SK-N-SH (cell line): ENCODE results near the gene ABLIM1. TPM values are rescaled to one million over a fixed set of nuclear protein-coding genes. Genes with fewer than 3 reads are reported as not detected.

Experiments used
- CTCF ChIA-PET: fragments of 300-600, 350-600 bp; formaldehyde crosslinking; extraction: SDS; loops from one replicate; lab custom pipeline; 2021; lab: Yijun Ruan, JAX
- POLR2A ChIA-PET: fragments of 350-600 bp; sonication (Branson Sonifier 250); formaldehyde crosslinking; extraction: SDS; loops from one replicate; lab custom pipeline; 2020; ENCODE audit warnings: antibody characterized with exemption, inconsistent platforms; lab: Yijun Ruan, JAX
- DNase-seq: peaks from one replicate; pipeline ENCODE4 v3.0.0; 2012
- H2AFZ ChIP-seq: fragments of 200-600 bp; sonication (generic); 2 replicates; pipeline ENCODE4 v1.8.1; 2016; ENCODE audit warnings: antibody characterized with exemption, mild to moderate bottlenecking, low read depth
- H3F3A ChIP-seq: fragments of 200-600 bp; sonication (generic); replicated peaks from 2 replicates; pipeline ENCODE3; 2016; ENCODE audit warnings: antibody characterized with exemption, mild to moderate bottlenecking; ENCODE audit not compliant: insufficient read depth
- H3K27ac ChIP-seq, 2 experiments: fragments of 200-500 bp in 1 of 2; fragments of 200-600 bp in 1 of 2; sonication (Bioruptor generic) in 1 of 2; sonication (generic), shearing (Covaris generic) in 1 of 2; 2 replicates each; pipeline versions ENCODE4 v1.5.1 to v1.6.1; 2014 to 2016; ENCODE audit warnings: low read depth in 2 of 2, inconsistent platforms in 1 of 2, low read length in 1 of 2, mild to moderate bottlenecking in 1 of 2, mixed read lengths in 1 of 2
- H3K27me3 ChIP-seq: fragments of 200-600 bp; sonication (generic), shearing (Covaris generic); 2 replicates; pipeline ENCODE4 v1.6.1; 2016; ENCODE audit warnings: mixed run types; ENCODE audit not compliant: insufficient read depth
- H3K36me3 ChIP-seq, 2 experiments: fragments of 200-500 bp in 1 of 2; fragments of 200-600 bp in 1 of 2; sonication (Bioruptor generic) in 1 of 2; sonication (generic) in 1 of 2; replicated peaks in 1 of 2; 2 replicates each; pipeline versions ENCODE3 to v1.5.1; 2014 to 2016; ENCODE audit warnings: low read length in 1 of 2, mild to moderate bottlenecking in 1 of 2; ENCODE audit not compliant: insufficient read depth in 2 of 2, control insufficient read depth in 1 of 2
- H3K4me1 ChIP-seq, 2 experiments: fragments of 200-500 bp in 1 of 2; fragments of 200-600 bp in 1 of 2; sonication (Bioruptor generic) in 1 of 2; sonication (generic), shearing (Covaris generic) in 1 of 2; 2 replicates each; pipeline versions ENCODE4 v1.5.1 to v1.6.1; 2014 to 2016; ENCODE audit warnings: low read depth in 1 of 2, low read length in 1 of 2, mixed run types in 1 of 2; ENCODE audit not compliant: insufficient read depth in 2 of 2, control insufficient read depth in 1 of 2
- H3K4me2 ChIP-seq: fragments of 200-600 bp; sonication (generic), shearing (Covaris generic); 2 replicates; pipeline ENCODE4 v1.6.1; 2017; ENCODE audit warnings: mixed run types
- H3K4me3 ChIP-seq, 2 experiments: fragments of 200-500 bp in 1 of 2; fragments of 200-600 bp in 1 of 2; sonication (Bioruptor generic) in 1 of 2; sonication (generic), shearing (Covaris generic) in 1 of 2; 2 replicates each; pipeline versions ENCODE4 v1.5.1 to v1.8.1; 2014 to 2016; ENCODE audit warnings: low read depth in 2 of 2, inconsistent platforms in 1 of 2, low read length in 1 of 2, mild to moderate bottlenecking in 1 of 2, mixed read lengths in 1 of 2, moderate library complexity in 1 of 2
- H3K79me2 ChIP-seq: fragments of 200-600 bp; sonication (generic); 2 replicates; pipeline ENCODE4 v1.8.1; 2017; ENCODE audit warnings: mild to moderate bottlenecking; ENCODE audit not compliant: insufficient read depth
- H3K9ac ChIP-seq: fragments of 200-600 bp; sonication (generic); 2 replicates; pipeline ENCODE4 v1.6.1; 2017; ENCODE audit warnings: mixed run types
- H3K9me2 ChIP-seq: fragments of 200-600 bp; sonication (generic); 2 replicates; pipeline ENCODE4 v1.6.1; 2017; ENCODE audit warnings: mixed run types
- H3K9me3 ChIP-seq: fragments of 200-600 bp; sonication (generic); 2 replicates; pipeline ENCODE4 v1.6.1; 2017; ENCODE audit warnings: mixed run types, mild to moderate bottlenecking, moderate library complexity
- H4K20me1 ChIP-seq: fragments of 200-600 bp; sonication (generic); 2 replicates; pipeline ENCODE4 v1.6.1; 2017; ENCODE audit warnings: mild to moderate bottlenecking, mixed run types; ENCODE audit not compliant: insufficient read depth
- CHD2 ChIP-seq: fragments of 150-350 bp; IDR thresholded peaks from 2 replicates; pipeline ENCODE4 v1.6.1; 2018; ENCODE audit warnings: low read length; ENCODE audit not compliant: partially characterized antibody
- ELF1 ChIP-seq: IDR thresholded peaks from 2 replicates; pipeline ENCODE4 v1.4.0; 2012
- EP300 ChIP-seq, 2 experiments: IDR thresholded peaks; 2 replicates each; pipeline versions ENCODE4 v1.4.0 to v1.6.1; 2012; ENCODE audit warnings: borderline replicate concordance in 1 of 2, low read depth in 1 of 2, low read length in 1 of 2
- EZH2phosphoT487 ChIP-seq: fragments of 200-600 bp; sonication (generic); IDR thresholded peaks from 2 replicates; pipeline ENCODE4 v1.6.1; 2017; ENCODE audit warnings: low read depth, mixed run types, mild to moderate bottlenecking, antibody characterized with exemption, moderate library complexity, borderline replicate concordance
- FOXJ3 ChIP-seq: sonication (generic); formaldehyde crosslinking; IDR thresholded peaks from 2 replicates; pipeline ENCODE4 v1.5.1; 2020; ENCODE audit warnings: mild to moderate bottlenecking, missing genetic modification reagents
- FOXM1 ChIP-seq: IDR thresholded peaks from 2 replicates; pipeline ENCODE4 v1.4.0; 2012; ENCODE audit warnings: low read depth, mild to moderate bottlenecking
- GABPA ChIP-seq: IDR thresholded peaks from 2 replicates; pipeline ENCODE4 v1.4.0; 2012; ENCODE audit warnings: low read depth, mild to moderate bottlenecking
- GATA2 ChIP-seq: sonication (generic); formaldehyde crosslinking; IDR thresholded peaks from 2 replicates; pipeline ENCODE4 v1.5.0; 2020; ENCODE audit warnings: mild to moderate bottlenecking, missing genetic modification reagents
- JUND ChIP-seq: IDR thresholded peaks from 2 replicates; pipeline ENCODE4 v1.4.0; 2012
- MXI1 ChIP-seq: IDR thresholded peaks from 2 replicates; pipeline ENCODE4 v1.6.1; 2012; ENCODE audit warnings: mild to moderate bottlenecking, low read depth, low read length, improper control_type of control experiment
- NFIC ChIP-seq: IDR thresholded peaks from 2 replicates; pipeline ENCODE4 v1.4.0; 2012; ENCODE audit warnings: borderline replicate concordance
- NRF1 ChIP-seq: IDR thresholded peaks from 2 replicates; pipeline ENCODE4 v1.6.1; 2012; ENCODE audit warnings: low read depth, mild to moderate bottlenecking, low read length
- RAD21 ChIP-seq: IDR thresholded peaks from 2 replicates; pipeline ENCODE4 v1.6.1; 2012; ENCODE audit warnings: mild to moderate bottlenecking, low read length
- RCOR1 ChIP-seq: fragments of 150-350 bp; IDR thresholded peaks from 2 replicates; pipeline ENCODE4 v1.6.1; 2017; ENCODE audit warnings: antibody characterized with exemption, low read length
- TCF12 ChIP-seq: IDR thresholded peaks from 2 replicates; pipeline ENCODE4 v1.4.0; 2012
- TEAD4 ChIP-seq: IDR thresholded peaks from 2 replicates; pipeline ENCODE4 v1.4.0; 2012; ENCODE audit warnings: mild to moderate bottlenecking, borderline replicate concordance; ENCODE audit not compliant: insufficient read depth
- YY1 ChIP-seq: IDR thresholded peaks from 2 replicates; pipeline ENCODE4 v1.4.0; 2012; ENCODE audit warnings: low read depth, mild to moderate bottlenecking
- ZBTB33 ChIP-seq: IDR thresholded peaks from 2 replicates; pipeline ENCODE4 v1.4.0; 2012; ENCODE audit warnings: low read depth, borderline replicate concordance
- WGBS: methylation state at CpG from one replicate; pipeline ENCODE4 v1.1.6; 2017; ENCODE audit warnings: low lambda C conversion rate; 5-methylcytosine and 5-hydroxymethylcytosine counted together
- polyA plus RNA-seq, 3 experiments: library from polyadenylated mRNA; depleted of rRNA; stranded (reverse); fragments of >200 nt; gene quantifications; 2 replicates each; pipeline ENCODE4 v1.2.3, GENCODE V29; 2012
- TF ChIP-seq, protein P1 (sequence below): IDR thresholded peaks from 2 replicates; pipeline ENCODE4; 2012

The ABLIM1 gene
- polyA plus RNA-seq, 1 of the 3 experiments (the other 2 are of a cell fraction), result 16.1 TPM

- Histone ChIP-seq H3K4me1 (peaks cover 35 to 40% of the 10 kb centered on the region in 2 experiments; a peak in 3 of 4 replicates), H3K27ac (peak overlapping the region; percentile 88 to 94), H3K36me3 (no peaks in the 10 kb centered on the region), H4K20me1 (no peaks in the 10 kb centered on the region), H3K4me3 (no peak overlapping the region), H3K79me2 (no peaks in the 10 kb centered on the region; the same call in 1 of the 2 replicates), H3K9me2 (no peaks in the 10 kb centered on the region), H3K9me3 (no peaks in the 10 kb centered on the region), H2AFZ (peak overlapping the region; percentile 71; the same call in 1 of the 2 replicates), H3K27me3 (no peaks in the 10 kb centered on the region), H3F3A (peaks cover 25% of the 10 kb centered on the region), H3K9ac (peak overlapping the region; percentile 44), H3K4me2 (peak overlapping the region; percentile 69)
- ChIA-PET CTCF (interaction anchor here (1.2 to 1.3 kb wide), 2 partner anchors 9 to 137 kb away, joined by 3 to 6 read pairs; partner anchors contain the start of gene FHIP2A), POLR2A (no interaction called here)
- peak; percentile 68 for DNase-seq
- 31% methylated on average over 5 of the region's 5 CpGs for WGBS
- TF ChIP-seq CHD2, result peak; percentile 68
- peak; percentile 80; the same call in 1 of the 2 replicates for TF ChIP-seq MXI1
- peak; percentile 88 for TF ChIP-seq GATA2 (CRISPR knock-in tag)
- TF ChIP-seq TCF12, result peak; percentile 40; the same call in 1 of the 2 replicates
- TF ChIP-seq ZBTB33, result no peak
- TF ChIP-seq RAD21, result peak; percentile 21; the same call in 1 of the 2 replicates
- peak; percentile 95 for TF ChIP-seq RCOR1
- TF ChIP-seq ELF1, result no peak
- TF ChIP-seq EP300 (IDR thresholded peaks at IDR 0.05; ENCODE audit: borderline replicate concordance in 1 of 2, low read depth in 1 of 2, low read length in 1 of 2), result peak in 1 of 2 experiments; percentile 87; a peak in 3 of 4 replicates
- TF ChIP-seq FOXM1, result no peak
- peak; percentile 91 for TF ChIP-seq FOXJ3
- TF ChIP-seq NFIC, result no peak
- TF ChIP-seq, protein P1, sequence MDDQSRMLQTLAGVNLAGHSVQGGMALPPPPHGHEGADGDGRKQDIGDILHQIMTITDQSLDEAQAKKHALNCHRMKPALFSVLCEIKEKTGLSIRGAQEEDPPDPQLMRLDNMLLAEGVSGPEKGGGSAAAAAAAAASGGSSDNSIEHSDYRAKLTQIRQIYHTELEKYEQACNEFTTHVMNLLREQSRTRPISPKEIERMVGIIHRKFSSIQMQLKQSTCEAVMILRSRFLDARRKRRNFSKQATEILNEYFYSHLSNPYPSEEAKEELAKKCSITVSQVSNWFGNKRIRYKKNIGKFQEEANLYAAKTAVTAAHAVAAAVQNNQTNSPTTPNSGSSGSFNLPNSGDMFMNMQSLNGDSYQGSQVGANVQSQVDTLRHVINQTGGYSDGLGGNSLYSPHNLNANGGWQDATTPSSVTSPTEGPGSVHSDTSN, result peak; percentile 52; the same call in 1 of the 2 replicates
These were observed 27.4 kb upstream of the ABLIM1 start for GRCh38 chr10:114685456-114685855.

DNA sequence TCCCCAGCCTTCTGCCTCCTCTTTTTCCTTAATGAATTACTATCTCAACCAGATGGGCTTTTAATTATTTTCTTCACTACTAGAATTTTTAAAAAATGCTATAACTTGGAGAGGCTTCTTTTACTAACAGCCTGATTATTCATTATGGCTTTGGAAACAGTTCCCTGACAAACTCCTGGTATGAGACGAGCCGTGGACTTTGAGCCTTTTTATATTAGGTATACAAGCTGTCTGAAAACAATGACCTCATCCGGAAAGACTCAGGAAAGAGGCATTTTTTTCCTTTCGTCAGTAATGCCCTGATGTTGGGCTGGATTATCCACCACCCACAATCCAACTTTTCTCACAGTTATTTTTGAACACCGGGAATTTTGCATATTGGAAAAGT, 26.7 kb upstream of the ABLIM1 start:
- CTCF ChIA-PET, result interaction anchor here (0.9 to 1.3 kb wide), 4 partner anchors 9 to 137 kb away, joined by 3 to 6 read pairs (median 3); partner anchors contain the start of gene FHIP2A
- POLR2A ChIA-PET, result no interaction called here
- Histone ChIP-seq H3K4me1 (peaks cover 35 to 40% of the 10 kb centered on the region in 2 experiments; a peak in 3 of 4 replicates), H2AFZ (peak overlapping the region; percentile 71), H3K36me3 (no peaks in the 10 kb centered on the region), H3K9me2 (no peaks in the 10 kb centered on the region), H3K9me3 (no peaks in the 10 kb centered on the region), H3K27me3 (no peaks in the 10 kb centered on the region), H4K20me1 (no peaks in the 10 kb centered on the region), H3K79me2 (no peaks in the 10 kb centered on the region; the same call in 1 of the 2 replicates), H3K27ac (peak overlapping the region; percentile 88 to 94), H3F3A (peaks cover 25% of the 10 kb centered on the region), H3K9ac (peak overlapping the region; percentile 44; the same call in 1 of the 2 replicates), H3K4me2 (peak overlapping the region; percentile 69), H3K4me3 (peak overlapping the region; percentile 26 to 29; a peak in 3 of 4 replicates)
- WGBS, result 8% methylated on average over 5 of the region's 5 CpGs
- peak; percentile 33 for DNase-seq
- no peak for TF ChIP-seq RAD21
- TF ChIP-seq, protein P1, result peak; percentile 49
- TF ChIP-seq JUND, result peak; percentile 45
- TF ChIP-seq ZBTB33, result no peak
- TF ChIP-seq YY1, result no peak
- TF ChIP-seq ELF1, result peak; percentile 66
- TF ChIP-seq NRF1, result no peak
- no peak for TF ChIP-seq EZH2phosphoT487
- TF ChIP-seq MXI1, result no peak
- no peak for TF ChIP-seq TEAD4
- peak; percentile 8; the same call in 1 of the 2 replicates for TF ChIP-seq GABPA
